Measurements from ENCODE around the gene DMRTA1. TPM values are rescaled to one million over a fixed set of nuclear protein-coding genes. Genes with fewer than 3 reads are reported as not detected.
A peak's percentile ranks its signal among the peaks of the same experiment; 100 is the strongest.
"Not testable (repeated sequence)": the region's sequence is repeated elsewhere in the genome, so short reads cannot be mapped to it uniquely, and the experiment has no call there.

Gene DMRTA1
- total RNA-seq, 1 donor from 2014 or later: 1.9 TPM

DNA sequence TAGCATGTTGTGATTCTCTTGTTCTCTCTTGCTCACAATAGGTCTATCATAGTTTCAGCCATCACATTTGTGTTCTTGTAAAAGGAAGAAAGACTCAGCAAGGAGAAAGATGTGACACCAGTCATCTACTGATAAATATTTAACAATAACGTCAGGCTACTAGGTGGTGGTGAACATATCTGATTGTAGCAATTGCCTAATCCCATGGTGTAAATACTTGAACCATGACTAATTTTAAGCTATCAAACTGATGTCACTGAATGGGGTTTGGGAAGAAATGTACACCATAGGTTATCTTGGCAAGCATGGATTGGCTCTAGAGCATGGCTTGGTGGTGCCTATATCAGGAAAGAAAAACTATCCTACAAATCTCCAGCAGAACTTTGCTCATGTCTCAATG lies 16.6 kb downstream of the DMRTA1 start:
- no peak for DNase-seq

DNA sequence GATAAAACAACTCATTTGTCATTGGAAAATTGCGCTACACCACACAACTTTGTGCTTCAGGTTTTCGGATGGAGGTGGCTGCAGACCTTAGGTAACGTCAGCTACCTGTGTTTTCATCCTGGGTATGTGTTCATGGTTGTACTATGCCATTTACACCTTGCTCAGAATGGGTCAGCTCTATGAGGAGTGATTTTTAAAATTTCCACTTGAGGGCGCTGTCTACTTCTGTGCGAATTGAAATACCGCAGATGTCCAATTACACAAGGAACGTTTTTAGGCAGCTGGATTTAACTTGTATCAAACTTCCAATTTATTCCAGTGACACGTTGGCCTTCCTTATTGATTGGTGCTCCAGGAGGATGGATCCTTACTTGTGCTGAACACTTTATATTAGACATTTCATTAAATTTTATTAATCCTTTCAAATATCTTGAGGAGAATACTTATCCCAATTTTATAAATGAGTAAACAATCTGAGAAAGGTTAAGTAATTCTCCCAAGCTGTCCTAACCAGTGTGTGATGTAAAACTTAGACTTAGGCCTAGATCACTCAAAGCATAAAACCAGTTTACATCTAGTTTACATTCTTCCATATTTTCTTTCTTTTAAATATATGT lies 23.4 kb downstream of the DMRTA1 start:
- peak; percentile 64 for DNase-seq

DNA sequence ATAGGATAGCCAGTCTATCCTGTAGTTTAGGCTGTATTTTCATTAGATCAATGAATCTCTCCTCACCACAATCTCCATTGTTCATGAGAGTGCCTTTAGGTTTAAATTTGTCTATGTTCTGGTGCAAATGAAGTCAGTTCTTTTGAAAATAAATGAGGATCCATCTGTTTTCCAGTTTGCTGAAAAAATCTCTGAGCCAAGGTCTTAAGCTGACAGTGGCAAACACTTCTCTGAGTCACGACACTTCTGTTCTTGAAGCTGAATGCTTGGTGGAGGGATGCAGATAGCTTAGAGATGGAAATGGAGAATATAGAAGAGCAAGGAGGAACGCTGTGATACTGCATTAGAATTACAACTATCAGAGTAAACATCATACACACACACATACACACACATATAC lies 34.9 kb downstream of the DMRTA1 start:
- no peak for DNase-seq

DNA sequence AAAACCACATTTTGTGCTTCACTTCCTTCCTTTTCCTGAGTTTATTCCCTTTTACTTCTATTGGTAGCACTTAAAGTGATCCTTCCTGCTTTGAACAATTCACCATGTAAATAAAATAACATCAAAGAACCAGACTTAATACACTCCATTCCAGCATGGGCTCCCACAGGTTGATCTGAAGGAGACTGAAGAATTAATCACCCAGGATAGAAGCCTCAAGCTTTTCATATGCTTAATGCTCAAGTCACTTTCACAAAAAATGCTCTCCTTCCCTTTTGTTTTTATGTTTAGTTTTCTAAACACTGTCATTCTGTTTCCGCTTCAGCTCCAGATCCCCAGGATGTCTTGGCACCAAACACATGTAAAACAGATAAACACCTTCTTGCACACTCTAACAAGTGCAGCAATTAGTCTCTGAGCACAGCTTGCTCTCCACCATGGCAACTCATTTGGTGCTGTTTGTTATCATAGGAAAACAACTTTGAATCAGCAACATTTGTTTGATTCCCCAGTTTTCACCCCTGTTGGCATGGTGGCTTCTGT lies 37.0 kb downstream of the DMRTA1 start:
- no peak for DNase-seq

DNA sequence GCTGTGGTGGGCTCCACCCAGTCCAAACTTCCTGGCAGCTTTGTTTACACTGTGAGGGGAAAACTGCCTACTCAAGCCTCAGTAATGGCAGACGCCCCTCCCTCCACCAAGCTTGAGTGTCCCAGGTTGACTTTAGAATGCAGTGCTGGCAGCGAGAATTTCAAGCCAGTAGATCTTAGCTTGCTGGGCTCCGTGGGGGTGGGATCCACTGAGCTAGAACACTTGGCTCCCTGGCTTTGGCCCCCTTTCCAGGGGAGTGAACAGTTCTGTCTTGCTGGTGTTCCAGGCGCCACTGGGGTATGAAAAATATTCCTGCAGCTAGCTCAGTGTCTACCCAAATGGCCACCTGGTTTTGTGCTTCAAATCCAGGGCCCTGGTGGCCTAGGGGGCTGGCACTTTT lies 49.6 kb downstream of the DMRTA1 start:
- DNase-seq: not testable (repeated sequence)

Measured in tongue (tissue), 2 donors.